NK-92 (cell line): Measurements from ENCODE around the gene MIEN1.
"Not testable (repeated sequence)": the region's sequence is repeated elsewhere in the genome, so short reads cannot be mapped to it uniquely, and the experiment has no call there.

Source experiments
- DNase-seq: peaks from one replicate; lab custom pipeline; 2025; ENCODE audit not compliant: unreplicated experiment; lab: John Stamatoyannopoulos, UW

MIEN1 gene, protein sequence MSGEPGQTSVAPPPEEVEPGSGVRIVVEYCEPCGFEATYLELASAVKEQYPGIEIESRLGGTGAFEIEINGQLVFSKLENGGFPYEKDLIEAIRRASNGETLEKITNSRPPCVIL

DNA sequence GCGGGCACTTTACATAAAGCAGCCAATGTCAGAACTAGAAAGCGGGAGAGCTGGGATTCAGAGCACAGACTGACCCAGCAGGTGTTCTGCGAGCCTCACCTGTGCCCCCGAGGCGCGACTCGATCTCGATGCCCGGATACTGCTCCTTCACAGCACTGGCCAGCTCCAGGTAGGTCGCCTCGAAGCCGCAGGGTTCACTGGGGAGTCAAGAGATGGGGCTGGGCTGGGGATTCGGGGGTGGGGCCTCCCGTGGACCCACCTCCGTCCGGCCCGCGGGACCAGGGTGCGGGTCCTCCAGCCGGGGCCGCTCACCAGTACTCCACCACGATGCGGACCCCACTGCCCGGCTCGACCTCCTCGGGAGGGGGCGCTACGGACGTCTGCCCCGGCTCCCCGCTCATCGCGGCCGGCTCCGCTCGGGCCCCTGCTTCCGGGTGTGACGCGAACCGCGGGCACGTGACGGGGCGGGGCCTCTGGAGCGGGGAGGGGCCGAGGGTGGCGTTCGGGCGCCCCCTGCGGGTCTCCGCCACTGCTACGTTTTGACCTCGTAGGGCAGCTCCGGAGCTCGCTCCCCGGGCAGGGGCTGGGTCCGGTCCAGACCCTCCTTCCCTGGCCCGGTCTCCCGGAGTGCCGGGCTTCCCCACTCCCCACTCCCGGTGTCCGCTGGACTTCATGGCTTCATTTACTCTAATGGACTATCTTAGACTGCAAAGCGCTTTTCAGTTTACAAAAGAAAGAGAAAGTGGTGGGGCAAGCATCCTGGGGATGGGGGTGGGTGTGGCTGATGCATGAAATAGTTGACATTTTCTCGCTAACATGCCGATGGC lies at the start of gene MIEN1:
MIEN1 (minus strand) TSS at position 438 of the 827 bp plus-strand sequence; CDS start at position 401, 37 bp downstream.
- DNase-seq = peak; percentile 40

DNA sequence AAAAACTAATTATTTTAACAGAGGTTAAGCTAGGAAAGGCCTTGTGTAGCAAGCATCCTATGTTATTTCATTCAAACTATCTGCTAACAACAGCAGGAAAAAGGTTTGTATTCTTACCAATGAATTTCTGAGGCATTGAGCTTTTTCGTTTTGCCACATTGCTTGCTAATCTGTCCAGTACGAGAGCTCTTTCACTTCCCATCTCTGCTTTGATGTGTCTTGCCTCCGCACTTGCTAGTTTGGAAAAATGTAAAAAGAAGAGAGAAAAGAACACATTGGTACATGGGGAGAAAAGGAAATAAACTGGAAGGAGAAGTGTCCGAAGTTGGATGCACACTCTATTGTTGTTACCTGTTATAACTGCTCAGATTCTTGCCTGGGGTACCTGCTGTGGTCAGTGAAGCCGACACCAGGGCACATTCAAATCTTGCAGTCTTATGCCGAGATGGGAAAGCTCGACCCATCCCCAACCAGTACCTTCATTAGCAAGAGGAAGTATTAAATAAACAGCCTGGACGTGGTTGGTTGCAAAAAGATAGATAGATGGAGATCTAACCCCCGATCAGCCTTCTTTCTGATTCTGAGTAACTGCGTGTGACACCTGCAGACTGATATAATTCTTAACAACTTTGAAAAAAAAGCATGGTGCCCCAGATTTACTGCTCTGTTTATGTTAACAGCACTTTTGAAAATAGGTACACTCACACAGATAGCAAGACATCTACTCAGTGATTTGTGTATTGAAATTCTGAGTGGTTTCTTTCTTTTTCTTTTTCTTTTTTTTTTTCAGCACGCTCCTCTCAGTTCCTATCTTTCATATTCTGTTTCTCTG lies 47.4 kb upstream of the MIEN1 start:
- no peak for DNase-seq

DNA sequence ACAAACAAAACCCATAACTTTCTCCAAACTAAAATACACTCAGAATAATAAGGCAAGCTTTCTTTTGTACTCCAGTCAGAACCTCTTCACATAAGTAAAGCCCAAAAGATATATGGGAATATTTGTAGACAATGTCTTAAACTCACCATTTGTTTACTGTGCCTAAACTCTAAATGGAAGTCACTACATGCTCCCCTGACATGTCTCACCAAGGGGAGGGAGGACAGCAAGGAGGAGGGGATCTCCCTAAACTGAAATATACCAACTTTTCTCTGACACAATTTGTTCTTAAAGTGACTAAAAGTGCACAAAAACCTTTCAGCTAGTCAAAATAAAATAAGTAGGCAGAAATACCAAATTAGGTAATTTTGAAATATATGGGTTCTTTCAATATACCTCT lies 45.9 kb upstream of the MIEN1 start:
- no peak for DNase-seq

DNA sequence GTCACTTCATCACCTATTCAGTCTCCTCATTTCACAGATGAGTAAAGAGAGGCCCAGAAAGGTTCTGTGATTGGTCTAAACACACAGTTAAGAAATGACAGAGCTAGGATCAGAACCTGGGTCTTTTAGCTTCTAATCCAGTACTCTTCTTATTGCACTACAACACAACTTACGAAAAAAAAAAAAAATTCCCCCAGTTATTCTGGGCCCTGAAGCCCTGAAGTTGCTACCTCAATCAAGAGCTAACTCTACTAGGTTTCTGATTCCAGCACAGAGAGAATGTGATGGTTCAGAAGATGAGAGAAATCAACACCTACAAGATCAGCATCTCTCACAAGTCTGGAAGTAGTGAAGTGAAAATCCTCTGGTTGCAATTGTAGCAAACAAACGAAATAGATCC lies 44.7 kb upstream of the MIEN1 start:
- no peak for DNase-seq

DNA sequence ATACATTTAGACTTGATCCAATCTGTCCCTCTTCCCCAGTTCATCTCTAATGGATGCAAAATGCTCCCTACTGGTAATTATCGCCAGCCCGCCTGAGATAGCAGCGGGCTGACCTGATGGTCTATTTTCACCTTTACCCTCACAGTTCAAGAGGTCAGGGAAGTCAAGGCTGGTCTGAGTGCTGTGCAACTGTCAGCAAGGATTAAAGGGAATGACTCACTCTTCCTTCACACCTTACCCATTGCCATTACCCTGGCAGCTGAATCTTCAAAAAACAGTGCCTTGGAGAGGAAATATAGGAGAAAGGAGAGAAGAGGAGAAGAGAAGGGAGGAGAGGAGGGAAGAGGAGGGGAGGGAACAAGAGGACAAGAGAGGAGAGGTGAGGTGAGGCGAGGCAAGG lies 43.7 kb upstream of the MIEN1 start:
- no peak for DNase-seq

DNA sequence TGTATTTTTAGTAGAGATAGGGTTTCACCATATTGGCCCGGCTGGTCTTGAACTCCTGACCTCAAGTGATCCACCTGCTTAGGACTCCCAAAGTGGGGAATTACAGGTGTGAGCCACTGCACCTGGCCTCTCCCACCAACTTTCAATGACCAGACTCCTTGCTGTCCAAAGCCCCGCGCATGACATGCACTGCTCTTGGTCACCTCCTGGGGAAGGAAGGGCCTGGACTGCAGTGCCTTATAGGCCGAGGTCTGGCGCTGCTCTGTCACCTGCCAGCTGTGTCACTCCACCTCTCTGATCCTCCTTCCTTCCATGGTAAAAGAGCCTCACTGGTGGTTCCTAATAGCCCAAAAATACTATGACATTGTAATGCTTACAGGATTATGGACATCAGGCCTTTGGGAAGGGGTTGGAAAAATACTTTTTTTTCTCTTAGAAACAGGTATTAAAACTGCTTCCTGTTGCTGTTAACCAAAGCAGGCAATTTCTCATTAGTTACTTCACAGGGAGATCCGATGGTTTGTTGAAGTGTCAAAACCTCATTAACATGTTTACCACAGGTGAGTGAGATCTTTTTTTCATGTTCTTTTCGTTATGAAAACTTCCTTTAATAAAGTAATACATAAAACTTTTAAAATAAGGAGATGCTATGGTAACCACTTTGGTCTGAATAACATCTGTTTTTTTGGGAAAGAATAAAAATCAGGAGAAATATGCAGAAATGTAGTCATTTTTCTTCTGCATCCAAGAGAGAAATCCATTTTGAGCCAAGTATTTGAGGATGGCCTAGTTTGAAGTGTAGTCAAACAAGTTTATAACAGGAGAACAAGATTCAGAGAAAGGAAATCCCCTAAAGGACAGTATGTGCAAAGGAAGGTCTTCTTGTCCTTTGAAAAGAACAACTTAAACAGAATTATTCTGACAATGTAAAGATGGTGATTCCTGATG lies 42.9 kb upstream of the MIEN1 start:
- DNase-seq = no peak

DNA sequence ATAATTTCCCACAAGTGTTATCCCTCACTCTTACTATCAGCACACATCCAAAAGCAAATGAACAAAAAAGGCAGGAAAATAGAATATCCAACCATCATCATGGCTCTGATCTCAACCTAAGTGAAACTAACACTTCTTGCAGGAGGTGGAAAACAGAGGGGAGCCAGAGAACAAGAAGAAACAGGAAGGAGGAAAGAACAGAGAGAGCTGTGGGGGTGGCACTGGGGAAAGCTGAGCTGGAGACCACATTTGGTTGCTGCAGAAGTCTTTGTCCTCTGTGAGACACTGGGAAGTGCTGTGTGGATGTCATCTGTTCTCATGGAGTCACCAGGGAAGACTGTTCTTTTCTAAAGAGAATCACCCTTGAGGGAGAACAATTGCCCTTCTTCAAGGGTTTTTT lies 42.1 kb upstream of the MIEN1 start:
- no peak for DNase-seq

DNA sequence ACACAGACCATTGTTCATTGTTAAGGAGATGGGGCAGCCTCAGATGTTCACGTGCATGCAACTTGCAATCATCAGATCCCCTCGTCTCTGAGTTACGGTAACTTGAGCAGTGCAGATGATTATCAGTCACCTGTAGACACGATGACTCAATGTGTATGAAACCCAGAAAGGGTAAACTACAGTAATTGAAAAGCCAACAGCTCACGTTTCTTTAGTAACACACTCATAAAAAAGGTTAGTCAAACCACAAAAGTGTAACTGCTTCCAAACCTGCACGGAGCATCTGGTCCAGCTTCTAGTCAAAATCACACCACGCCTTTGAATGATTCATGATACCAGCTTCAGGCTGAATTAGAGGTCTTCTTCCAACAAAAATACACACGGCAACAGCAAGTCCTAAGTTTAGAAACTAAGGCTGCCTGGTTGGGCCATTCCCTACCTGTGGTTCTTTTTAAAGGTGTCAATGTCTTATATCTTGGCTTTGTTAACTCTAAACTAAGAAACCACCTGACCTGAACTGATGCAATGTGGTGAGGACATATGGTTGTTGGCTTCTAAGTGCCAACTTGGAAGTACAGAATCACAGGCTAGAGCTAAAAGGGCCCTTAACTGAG lies 39.7 kb upstream of the MIEN1 start:
- DNase-seq = no peak

DNA sequence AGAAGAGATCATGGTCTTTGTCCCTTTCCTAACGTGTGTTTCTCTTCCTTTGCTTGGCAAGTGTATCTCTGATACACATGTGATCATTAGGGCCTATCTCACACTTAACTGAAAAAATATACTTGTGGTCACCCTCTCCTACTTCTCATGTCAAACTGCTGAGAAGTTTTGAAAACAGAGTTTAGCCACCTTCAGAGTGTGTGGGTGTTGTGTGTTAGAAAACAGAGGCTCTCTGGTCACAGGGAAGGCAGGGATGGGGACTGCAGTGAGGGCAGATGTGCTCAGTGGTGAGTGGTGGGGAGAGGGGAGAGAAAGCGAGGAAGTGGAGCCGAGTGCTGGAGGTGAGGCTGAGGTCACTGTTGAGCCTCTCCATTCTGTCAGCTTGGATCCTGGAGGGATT lies 36.8 kb upstream of the MIEN1 start:
- no peak for DNase-seq

DNA sequence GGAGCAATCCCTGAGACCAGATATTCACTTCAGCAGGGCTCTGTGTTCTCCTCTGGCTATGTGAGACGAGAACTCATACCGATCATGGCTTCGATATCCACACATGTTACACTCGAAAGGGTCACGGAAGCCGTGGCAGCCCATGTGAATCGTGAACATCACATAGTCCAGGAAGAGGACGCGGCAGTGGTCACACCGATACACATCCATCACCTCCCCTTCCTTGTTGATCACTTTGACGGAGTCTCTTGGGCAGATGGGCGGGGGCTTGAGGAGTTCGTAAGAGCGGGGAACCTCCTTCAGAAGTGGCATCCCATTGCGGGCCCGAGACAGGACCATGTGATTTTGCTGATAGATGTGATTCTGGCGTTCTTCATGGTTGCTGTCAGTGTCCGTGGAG lies 35.4 kb upstream of the MIEN1 start:
- DNase-seq = no peak

DNA sequence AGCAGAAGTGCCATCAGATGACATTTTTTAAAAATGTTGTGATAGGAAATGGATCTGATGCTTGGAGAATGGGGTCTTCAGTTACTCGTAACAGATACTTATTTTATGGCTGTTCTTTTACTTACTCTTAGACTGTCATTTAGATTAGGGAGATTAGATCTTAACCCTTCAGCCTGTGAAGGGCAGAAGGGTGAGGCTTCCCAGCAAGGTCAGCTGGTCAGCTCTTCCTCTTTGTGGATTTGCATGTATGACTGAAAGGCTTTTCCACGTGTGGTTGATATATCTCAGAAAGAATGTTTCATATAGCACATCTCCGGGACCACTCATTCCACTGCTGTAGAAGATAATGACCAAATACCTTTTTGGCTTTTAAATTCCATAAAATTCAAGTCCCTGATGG lies 34.8 kb upstream of the MIEN1 start:
- no peak for DNase-seq

DNA sequence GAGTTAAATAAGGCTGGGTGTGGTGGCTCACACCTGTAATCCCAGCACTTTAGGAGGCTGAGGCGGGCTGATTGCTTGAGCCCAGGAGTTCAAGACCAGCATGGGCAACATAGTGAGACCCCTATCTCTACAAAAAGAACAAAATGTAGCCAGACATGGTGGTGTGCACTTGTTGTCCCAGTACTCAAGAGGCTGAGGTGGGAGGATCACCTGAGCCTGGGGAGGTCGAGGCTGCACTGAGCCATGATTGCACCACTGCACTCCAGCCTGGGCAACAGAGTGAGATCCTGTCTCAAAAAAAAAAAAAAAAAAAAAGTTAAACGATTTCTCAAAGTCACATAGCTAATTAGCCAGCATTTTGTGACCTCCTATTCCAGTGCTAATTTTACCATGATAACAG lies 33.8 kb upstream of the MIEN1 start:
- not testable (repeated sequence) for DNase-seq

DNA sequence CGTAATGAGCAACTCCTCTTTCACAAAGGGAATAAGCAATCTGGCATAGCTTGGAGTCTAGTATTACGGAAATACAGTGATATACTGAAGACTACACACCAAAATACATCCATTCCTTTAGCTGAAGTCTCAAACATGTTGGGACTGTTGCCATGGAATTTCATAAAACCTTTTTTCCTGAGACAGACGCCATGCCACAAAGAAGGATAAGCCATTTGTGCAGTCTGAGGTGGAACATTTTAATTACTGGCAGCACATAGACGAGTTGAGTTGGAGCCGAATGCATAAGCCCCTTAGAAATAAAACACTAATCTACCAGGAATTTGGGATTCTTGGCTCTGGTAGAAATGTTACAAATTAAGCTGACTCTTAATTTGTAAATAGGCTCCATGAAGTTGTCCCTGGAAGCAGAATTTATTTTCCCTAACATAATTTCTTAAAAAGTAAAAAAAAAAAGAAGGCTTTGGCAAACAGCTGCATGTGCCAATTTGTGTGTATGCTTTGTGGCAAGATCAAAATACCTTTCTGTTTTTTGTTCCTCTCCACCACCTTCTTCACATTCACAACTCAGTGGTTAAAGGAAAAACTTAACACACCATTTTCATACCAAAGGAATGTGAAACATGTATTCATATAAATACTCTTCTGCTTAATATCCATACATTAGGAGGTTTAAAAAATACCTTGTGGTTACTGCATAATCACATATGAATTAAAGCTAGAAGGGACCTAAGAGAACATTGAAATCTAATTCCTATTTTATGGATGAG lies 32.9 kb upstream of the MIEN1 start:
- no peak for DNase-seq

DNA sequence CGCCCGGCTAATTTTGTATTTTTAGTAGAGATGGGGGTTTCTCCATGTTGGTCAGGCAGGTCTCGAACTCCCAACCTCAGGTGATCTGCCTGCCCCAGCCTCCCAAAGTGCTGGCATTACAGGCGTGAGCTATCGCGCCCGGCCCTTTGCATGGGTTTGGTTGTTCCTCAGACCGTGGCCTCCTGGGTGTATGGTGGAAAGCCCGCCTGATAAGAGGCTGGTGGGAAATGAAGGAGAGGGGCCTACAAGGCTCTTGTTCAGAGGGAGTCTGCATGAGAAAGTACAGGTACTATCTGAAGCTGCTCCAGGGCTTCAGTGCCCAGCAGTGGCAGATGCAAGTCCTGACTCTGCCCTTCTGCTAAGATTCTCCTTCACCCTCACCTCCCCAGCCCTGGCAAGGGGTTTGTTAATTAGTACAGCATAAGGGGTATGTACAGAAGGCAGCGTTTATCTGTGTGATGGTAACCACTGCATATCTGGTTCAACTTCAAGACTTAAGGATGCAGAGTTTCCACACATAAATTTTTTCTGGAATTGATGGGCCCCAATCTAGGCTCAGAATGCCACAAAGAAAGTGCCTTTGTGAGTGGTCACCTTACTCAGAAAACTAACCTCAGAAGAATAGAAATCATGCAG lies 31.6 kb upstream of the MIEN1 start:
- DNase-seq = no peak

DNA sequence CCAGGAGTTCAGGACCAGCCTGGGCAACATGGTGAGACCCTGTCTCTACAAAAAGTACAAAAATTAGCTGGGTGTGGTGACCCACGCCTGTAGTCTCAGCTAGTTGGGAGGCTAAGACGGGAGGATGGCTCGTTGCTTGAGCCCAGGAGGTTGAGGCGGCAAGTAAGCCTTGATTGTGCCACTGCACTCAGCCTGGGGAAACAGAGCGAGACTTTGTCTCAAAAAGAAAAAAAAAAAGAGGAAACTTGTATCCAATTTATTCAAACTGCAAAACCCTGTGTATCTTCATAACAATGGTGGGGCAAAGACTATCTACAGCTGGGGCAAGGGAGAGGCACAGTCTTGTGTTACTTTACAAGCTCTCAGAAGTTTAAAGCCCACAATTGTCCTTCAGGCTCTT lies 28.9 kb upstream of the MIEN1 start:
- DNase-seq = no peak

DNA sequence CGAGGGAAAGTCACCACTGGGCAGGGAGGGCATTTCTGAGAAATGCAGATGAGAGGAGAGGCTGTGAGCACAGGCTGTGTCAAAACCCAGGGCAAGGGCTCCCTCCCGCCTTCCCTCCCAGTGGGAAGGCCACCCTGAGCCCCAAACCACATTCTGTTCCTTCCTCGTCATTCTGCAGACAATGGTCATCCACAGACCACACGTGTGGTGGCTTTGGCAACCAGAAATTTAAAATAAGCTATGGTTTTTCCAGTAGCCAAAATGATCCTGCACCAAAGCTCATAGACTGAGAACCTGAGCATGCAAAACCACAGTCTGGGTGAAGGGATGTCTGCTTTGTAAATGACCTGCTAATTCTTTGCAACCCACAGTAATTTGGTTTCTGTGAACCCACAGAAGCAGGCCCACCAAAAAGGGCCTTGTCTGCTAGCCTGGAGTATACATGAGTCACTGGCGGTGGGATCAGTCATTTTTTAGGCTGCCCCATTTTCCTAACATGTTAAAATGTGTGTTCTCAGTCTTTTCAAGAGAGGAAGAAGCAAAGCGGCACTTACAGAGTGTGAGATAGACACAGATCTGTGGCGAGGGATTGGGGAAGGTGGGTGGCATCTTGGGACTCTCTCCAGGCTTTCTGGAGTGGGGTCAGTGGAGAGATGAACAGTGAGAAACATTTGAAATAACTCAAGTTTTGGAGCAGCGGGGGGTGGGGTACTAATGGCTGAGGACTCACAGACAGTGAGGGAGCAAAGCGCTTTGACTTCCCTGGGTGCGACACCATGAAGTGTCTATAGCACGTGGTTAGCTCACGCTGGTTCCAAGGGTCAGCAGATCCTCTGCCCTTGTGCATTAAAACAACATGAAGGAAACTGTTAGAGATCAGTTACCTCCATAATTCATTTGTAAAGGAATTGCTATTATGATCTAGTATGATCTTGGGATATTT lies 27.9 kb upstream of the MIEN1 start:
- no peak for DNase-seq

DNA sequence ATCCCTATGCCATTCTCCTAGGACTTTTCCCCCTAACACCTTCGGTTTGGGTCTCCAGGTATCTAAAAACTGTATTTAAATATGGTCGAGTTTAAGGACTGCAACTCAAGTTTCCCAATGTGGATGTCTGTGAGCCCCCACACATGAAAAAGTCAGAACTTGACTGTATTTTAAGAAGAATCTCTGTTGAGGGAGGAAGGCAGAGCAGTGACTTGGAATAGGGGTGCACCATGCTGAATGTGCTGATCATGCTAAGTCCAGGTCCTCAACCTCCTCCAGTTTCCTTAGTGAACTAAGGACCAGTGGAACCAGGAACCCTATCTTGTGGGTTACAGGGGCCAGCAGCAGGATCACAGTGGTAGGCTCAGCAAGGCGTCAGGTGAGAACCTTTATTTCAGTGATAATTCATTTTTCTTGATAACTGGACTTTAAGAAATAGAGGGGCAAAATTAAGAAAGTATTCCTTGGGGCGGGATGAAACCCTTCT lies 26.9 kb upstream of the MIEN1 start:
- DNase-seq = no peak
